ENCODE results near the gene KCNN3. TPM values are rescaled to one million over a fixed set of nuclear protein-coding genes. Genes with fewer than 3 reads are reported as not detected.

KCNN3 gene
- total and polyA plus RNA-seq, 2 of the 13 experiments (the other 11 are each of a cell fraction or from before 2014, with no cell fraction given), result not detected

GRCh38 chr1:154877370-154877974, 7.4 kb upstream of the KCNN3 start:
- Histone ChIP-seq H3K27me3 (ENCODE audit: control insufficient read depth in 1 of 2, insufficient read depth in 2 of 2, low read length in 2 of 2) (peaks cover 2 to 40% of the 10 kb centered on the region in 2 experiments; a peak in 4 of 5 replicates), H3K4me1 (ENCODE audit: insufficient read depth, low read length) (peaks cover 19% of the 10 kb centered on the region), H4K20me1 (ENCODE audit: insufficient read depth, low read length) (no peaks in the 10 kb centered on the region), H3K36me3 (replicated peaks in 1 of 2; ENCODE audit: control insufficient read depth in 1 of 2, insufficient read depth in 2 of 2, low read length in 2 of 2) (no peaks in the 10 kb centered on the region), H3K4me3 (replicated peaks in 1 of 3; ENCODE audit: insufficient read depth in 1 of 3, low read depth in 2 of 3, low read length in 3 of 3) (peak overlapping the region; percentile 0 to 52 (median 11); a peak in 3 of 6 replicates), H3K9me3 (ENCODE audit: low read length) (no peaks in the 10 kb centered on the region), H3K27ac (ENCODE audit: extremely low read length, insufficient read depth, low read length) (peak overlapping the region; percentile 10), H2AFZ (ENCODE audit: low read length) (no peak overlapping the region), H3K9ac (ENCODE audit: insufficient read depth, low read depth, low read length) (no peak overlapping the region; the same call in 1 of the 2 replicates), H3K4me2 (ENCODE audit: low read depth, low read length) (peak overlapping the region; percentile 84), H3K79me2 (ENCODE audit: insufficient read depth, low read length) (no peaks in the 10 kb centered on the region)
- POLR2A ChIA-PET, result no interaction called here
- ATAC-seq (peak; percentile 67), FAIRE-seq (peak; percentile 71), DNase-seq (ENCODE audit: low spot score) (peak; percentile 75)
- no TSS peak for BruUV-seq (replicated peaks)
- CTCF ChIA-PET (ENCODE audit: low intra/inter-chr PET ratio, low total read pairs), result interaction anchor here (0.8 to 1.3 kb wide), 2 partner anchors 208 kb away, joined by 3 to 13 read pairs; no protein-coding TSS in a partner anchor
- in situ Hi-C loops (cut with HindIII; ENCODE audit: extremely low pct_ligation_motif_present, low pct_unique_long_range_greater_than_20kb), result loop anchor here (5.0 to 10.0 kb wide), 3 partner anchors 110 to 313 kb away; partner anchors contain the start of gene CHRNB2
- intact Hi-C loops (cut with micrococcal nuclease; ENCODE audit: unreplicated experiment), result no loop called here
- WGBS (ENCODE audit: low lambda C conversion rate), result 15% methylated on average over 9 of the region's 17 CpGs
- TF ChIP-seq LRRFIP1 (CRISPR knock-in tag; conservative IDR thresholded peaks at IDR 0.05) (no peak), ZBTB33 (CRISPR knock-in tag; IDR thresholded peaks at IDR 0.05) (no peak), ATF3 (CRISPR knock-in tag; IDR thresholded peaks at IDR 0.05) (peak; percentile 14; the same call in 1 of the 2 replicates), ESRRA (CRISPR knock-in tag; IDR thresholded peaks at IDR 0.05; ENCODE audit: low read depth) (no peak; the same call in 1 of the 2 replicates), PLRG1 (conservative IDR thresholded peaks at IDR 0.05) (no peak), SNAPC4 (CRISPR knock-in tag; IDR thresholded peaks at IDR 0.05) (no peak), ZNF331 (CRISPR knock-in tag; IDR thresholded peaks at IDR 0.05) (0 out of 2 replicates have a peak, but pooled peaks have one; percentile 24), SP5 (CRISPR knock-in tag; IDR thresholded peaks at IDR 0.05; ENCODE audit: borderline replicate concordance, low read depth) (no peak), PPARG (CRISPR knock-in tag; conservative IDR thresholded peaks at IDR 0.05) (0 out of 2 replicates have a peak, but pooled peaks have one; percentile 36), EED (CRISPR knock-in tag; IDR thresholded peaks at IDR 0.05) (no peak), SP140L (CRISPR knock-in tag; IDR thresholded peaks at IDR 0.05; ENCODE audit: borderline replicate concordance) (no peak), GMEB1 (CRISPR knock-in tag; IDR thresholded peaks at IDR 0.05; ENCODE audit: borderline replicate concordance) (peak; percentile 32; the same call in 1 of the 2 replicates)

Measured in HepG2 (cell line).